ENCODE data around the gene PFKL.

The PFKL gene

DNA sequence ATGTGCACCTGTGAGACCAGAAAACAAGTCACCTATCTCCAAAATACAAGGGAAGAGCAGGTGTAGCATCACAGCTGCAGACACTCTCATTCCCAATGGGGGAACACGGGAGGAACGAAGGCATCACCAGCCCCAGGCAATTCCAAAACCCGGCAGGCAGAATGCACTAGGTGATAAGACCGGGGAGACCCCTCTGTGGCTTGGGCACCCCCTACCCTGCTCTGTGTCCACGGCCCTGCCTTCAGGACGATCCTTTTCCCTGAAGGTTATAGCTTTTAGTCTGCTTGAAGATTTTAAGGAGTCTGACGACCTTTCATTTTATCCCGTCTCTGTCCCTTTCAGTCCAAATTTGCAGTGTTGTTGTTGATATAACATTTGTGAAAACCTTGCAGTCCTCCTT lies 72.8 kb downstream of the PFKL start:
- TF ChIP-seq, protein P1, sequence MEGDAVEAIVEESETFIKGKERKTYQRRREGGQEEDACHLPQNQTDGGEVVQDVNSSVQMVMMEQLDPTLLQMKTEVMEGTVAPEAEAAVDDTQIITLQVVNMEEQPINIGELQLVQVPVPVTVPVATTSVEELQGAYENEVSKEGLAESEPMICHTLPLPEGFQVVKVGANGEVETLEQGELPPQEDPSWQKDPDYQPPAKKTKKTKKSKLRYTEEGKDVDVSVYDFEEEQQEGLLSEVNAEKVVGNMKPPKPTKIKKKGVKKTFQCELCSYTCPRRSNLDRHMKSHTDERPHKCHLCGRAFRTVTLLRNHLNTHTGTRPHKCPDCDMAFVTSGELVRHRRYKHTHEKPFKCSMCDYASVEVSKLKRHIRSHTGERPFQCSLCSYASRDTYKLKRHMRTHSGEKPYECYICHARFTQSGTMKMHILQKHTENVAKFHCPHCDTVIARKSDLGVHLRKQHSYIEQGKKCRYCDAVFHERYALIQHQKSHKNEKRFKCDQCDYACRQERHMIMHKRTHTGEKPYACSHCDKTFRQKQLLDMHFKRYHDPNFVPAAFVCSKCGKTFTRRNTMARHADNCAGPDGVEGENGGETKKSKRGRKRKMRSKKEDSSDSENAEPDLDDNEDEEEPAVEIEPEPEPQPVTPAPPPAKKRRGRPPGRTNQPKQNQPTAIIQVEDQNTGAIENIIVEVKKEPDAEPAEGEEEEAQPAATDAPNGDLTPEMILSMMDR (IDR thresholded peaks at IDR 0.05; ENCODE audit: control insufficient read depth, extremely low read depth, insufficient read depth) = no peak
- H3K4me3 ChIP-seq (ENCODE audit: low read depth, low read length) = no peak overlapping the region

GRCh38 chr21:44374601-44375280 lies 74.9 kb downstream of the PFKL start:
- DNase-seq (ENCODE audit: low read depth) = no peak
- TF ChIP-seq, protein P1 (IDR thresholded peaks at IDR 0.05; ENCODE audit: control insufficient read depth, extremely low read depth, insufficient read depth) = no peak

More for the DNA sequence above, 72.8 kb downstream of the PFKL start:
- DNase-seq (ENCODE audit: low read depth) = no peak

DNA sequence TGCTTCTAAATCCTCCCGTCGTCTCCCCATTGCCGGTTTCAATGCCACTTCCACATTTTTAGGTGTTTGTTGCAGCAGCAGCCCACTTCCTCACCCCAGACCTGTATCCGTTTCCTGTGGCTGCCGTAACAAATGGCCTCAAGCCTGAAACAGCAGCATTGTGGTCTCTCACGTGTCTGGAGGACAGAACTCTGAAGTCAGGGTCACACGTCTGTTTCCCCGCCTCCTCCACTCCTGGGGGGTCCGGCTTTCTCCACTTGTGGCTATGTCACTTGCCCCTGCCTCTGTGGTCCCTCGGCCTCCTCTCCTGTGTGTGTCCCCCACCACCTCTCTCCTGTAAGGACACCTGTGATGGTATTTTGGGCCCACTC lies 75.4 kb downstream of the PFKL start:
- no peak for DNase-seq (ENCODE audit: low read depth)
- H3K4me3 ChIP-seq (ENCODE audit: low read depth, low read length) = no peak overlapping the region
- TF ChIP-seq, protein P1 (IDR thresholded peaks at IDR 0.05; ENCODE audit: control insufficient read depth, extremely low read depth, insufficient read depth) = no peak

More at GRCh38 chr21:44374601-44375280, 74.9 kb downstream of the PFKL start:
- H3K4me3 ChIP-seq (ENCODE audit: low read depth, low read length) = no peak overlapping the region

GRCh38 chr21:44375761-44376241 lies 75.9 kb downstream of the PFKL start:
- no peak for DNase-seq (ENCODE audit: low read depth)
- H3K4me3 ChIP-seq (ENCODE audit: low read depth, low read length) = no peak overlapping the region
- TF ChIP-seq, protein P1 (IDR thresholded peaks at IDR 0.05; ENCODE audit: control insufficient read depth, extremely low read depth, insufficient read depth) = no peak

DNA sequence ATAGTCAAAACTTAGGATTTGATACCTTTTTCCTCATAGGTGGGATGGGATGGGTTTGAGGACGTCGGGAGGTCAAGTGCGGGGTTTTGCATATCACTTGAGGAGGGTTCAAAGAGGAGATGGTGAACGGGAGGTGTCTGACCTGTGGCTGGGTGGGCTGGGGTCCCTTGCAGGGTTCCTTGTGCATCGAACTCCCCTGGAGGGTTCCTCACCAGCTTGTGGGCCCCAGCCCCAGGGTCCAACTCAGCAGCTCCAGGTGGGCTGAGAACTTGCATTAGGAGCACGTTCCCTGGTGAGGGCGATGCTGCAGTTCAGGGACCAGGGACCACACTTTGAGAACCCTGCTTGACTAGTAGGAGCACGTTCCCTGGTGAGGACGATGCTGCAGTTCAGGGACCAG lies 76.8 kb downstream of the PFKL start:
- DNase-seq (ENCODE audit: low read depth) = no peak
- TF ChIP-seq, protein P1 (IDR thresholded peaks at IDR 0.05; ENCODE audit: control insufficient read depth, extremely low read depth, insufficient read depth) = no peak
- no peak overlapping the region for H3K4me3 ChIP-seq (ENCODE audit: low read depth, low read length)
